Measurements from ENCODE around the gene TIMELESS.
"Not testable (repeated sequence)": the region's sequence is repeated elsewhere in the genome, so short reads cannot be mapped to it uniquely, and the experiment has no call there.

Gene TIMELESS

GRCh38 chr12:56411781-56412639 is 37.2 kb downstream of the TIMELESS start:
- DNase-seq (ENCODE audit: low read depth in 1 of 2, low spot score in 1 of 2): no peak

DNA sequence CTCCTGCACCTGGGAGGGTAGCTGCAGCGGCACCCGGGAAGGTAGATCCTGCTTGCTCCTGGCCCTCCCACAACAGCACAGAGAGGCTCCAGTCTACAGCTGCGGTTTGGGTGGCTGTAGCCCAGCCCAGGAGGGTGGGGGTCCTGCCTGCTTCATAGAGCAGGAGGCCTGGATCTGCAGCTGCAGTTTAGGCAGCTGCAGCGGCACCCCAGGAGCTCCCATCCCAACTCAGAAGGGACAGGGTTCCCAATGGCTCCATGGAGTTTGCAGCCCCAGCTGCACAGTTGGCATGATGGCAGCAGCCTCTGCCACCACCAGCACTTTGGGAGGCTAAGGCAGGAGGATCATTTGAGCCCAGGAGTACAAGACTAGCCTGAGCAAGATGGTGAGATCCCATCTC is 38.5 kb downstream of the TIMELESS start:
- DNase-seq (ENCODE audit: low read depth in 1 of 2, low spot score in 1 of 2): no peak

DNA sequence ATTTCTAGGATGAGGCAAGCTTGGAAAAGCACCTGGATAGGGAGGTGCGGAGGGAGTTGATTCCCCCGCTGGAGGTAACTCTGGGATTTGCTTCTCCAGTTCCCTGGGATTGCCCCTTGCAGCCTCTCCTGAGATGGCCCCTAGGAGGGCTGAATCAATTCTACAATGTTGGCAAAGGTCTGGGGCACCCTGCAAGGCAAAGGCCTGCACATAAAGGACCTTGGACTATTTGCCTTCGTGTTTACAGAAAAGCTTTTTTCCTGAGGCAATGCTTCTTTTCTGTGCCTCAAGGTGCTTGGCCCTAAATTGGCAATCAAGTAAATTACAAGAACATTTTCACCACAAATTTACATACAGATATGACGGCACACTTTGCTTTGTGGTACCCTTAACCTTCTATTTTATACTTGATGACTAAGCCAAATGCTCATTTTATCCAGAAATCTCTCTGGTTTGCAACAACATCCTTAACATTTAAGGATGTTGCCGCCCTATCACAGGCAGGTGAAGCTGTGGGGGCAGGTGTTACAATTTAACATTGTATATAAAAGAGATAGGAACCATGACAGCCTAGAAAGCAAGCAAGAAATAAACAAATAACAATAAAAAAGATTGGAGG is 40.3 kb downstream of the TIMELESS start:
- no peak for DNase-seq (ENCODE audit: low read depth in 1 of 2, low spot score in 1 of 2)

- not testable (repeated sequence) for DNase-seq (ENCODE audit: low read depth in 1 of 2, low spot score in 1 of 2)
Measured at GRCh38 chr12:56404227-56404626, 45.0 kb downstream of the TIMELESS start.

DNA sequence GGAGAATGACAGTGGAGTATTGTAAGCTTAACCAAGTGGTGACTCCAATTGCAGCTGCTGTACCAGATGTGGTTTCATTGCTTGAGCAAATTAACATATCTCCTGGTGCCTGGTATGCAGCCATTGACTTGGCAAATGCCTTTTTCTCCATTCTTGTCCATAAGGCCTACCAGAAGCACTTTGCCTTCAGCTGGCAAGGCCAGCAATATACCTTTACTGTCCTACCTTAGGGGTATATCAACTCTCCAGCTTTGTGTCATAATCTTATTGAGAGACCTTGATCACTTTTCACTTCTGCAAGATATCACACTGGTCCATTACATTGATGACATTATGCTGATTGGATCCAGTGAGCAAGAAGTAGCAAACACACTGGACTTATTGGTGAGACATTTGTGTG is 47.6 kb downstream of the TIMELESS start:
- not testable (repeated sequence) for DNase-seq (ENCODE audit: low read depth in 1 of 2, low spot score in 1 of 2)

DNA sequence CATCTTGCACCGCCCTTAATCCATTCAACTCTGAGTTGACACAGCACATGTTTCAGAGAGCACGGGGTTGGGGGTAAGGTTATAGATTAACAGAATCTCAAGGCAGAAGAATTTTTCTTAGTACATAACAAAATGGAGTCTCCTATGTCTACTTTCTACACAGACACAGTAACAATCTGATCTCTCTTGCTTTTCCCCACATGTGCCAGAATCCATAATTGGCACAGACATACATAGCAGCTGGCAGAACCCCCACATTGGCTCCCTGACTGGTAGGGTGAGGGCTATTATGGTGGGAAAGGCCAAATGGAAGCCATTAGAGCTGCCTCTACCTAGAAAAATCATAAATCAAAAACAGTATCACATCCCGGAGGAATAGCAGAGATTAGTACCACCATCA is 48.1 kb downstream of the TIMELESS start:
- DNase-seq (ENCODE audit: low read depth in 1 of 2, low spot score in 1 of 2): not testable (repeated sequence)

GRCh38 chr12:56399466-56399865 is 49.8 kb downstream of the TIMELESS start:
- not testable (repeated sequence) for DNase-seq (ENCODE audit: low read depth in 1 of 2, low spot score in 1 of 2)

- no peak for DNase-seq (ENCODE audit: low read depth in 1 of 2, low spot score in 1 of 2)
Measured at GRCh38 chr12:56398324-56398723, 50.9 kb downstream of the TIMELESS start.

- DNase-seq (ENCODE audit: low read depth in 1 of 2, low spot score in 1 of 2): no peak
Measured at GRCh38 chr12:56392331-56392730, 56.9 kb downstream of the TIMELESS start.

GRCh38 chr12:56391721-56392120 is 57.5 kb downstream of the TIMELESS start:
- DNase-seq (ENCODE audit: low read depth in 1 of 2, low spot score in 1 of 2): no peak

DNA sequence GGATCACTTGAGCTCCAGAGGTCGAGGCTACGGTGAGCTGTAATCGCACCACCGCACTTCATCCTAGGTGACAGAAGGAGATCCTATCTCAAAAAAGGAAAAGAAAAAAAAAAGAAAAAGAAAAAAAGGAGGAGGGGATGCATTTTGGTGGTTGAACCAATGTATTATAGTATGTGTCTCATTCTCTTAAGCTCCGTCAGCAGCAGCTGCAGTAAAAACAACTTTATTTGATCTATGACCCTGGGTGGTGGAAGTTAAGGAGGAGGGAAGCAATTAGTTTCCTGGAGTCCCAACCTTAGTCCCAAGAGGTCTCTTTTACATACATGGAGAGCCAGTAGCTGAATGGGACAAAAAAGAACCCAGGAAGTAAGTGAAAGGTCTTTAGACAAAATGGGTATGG is 59.8 kb downstream of the TIMELESS start:
- no peak for DNase-seq (ENCODE audit: low read depth in 1 of 2, low spot score in 1 of 2)

- no peak for DNase-seq (ENCODE audit: low read depth in 1 of 2, low spot score in 1 of 2)
Measured at GRCh38 chr12:56387152-56387736, 62.0 kb downstream of the TIMELESS start.

DNA sequence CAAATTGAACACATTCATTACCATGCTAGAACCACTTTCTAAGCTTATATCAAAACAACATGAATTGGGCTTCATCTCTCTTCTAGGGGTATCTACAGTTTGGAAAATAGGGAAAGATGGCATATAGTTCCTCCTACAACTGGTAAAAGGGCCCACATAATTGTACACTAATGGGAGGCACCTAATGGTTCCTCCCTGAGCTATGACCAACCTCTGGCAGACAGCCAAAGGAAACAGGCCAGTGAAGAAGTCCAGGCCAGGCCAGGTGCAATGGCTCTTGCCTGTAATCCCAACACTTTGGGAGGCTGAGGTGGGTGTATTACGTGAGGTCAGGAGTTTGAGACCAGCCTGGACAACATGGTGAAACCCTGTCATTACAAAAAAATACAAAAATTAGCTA is 63.4 kb downstream of the TIMELESS start:
- no peak for DNase-seq (ENCODE audit: low read depth in 1 of 2, low spot score in 1 of 2)

DNA sequence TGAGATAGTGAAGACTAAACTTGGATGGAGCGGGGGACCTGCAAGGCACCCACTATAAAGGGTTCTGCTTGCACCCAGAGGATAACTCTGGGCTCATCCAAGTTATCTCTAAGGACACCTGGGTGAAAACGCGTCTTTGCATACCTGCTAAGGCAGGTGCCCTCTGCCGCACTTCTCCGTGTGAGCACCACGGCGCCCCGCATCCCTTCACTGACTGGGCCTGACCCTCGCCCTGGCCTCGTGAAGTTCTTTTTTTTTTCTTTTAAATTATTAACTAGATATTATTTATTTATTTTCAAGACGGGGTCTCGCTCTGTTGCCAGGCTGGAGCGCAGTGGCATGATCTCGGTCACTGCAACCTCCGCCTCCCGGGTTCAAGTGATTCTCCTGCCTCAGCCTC is 66.6 kb downstream of the TIMELESS start:
- no peak for DNase-seq (ENCODE audit: low read depth in 1 of 2, low spot score in 1 of 2)

DNA sequence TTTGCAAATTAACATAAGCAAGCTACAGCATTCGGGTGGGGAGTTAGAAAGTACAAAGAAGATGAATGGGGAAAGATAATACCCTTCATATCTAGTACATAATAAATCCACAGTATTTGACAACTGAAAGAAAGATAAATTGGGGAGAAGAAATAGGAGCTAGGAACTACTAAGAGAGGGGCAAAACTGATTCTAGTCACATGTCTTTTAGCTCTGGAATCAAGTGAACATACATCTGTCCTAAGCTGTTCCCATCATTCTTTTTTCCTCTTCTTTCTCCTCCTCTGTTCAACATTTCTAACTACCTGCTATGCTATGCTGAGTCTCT is 71.3 kb downstream of the TIMELESS start:
- DNase-seq (ENCODE audit: low read depth in 1 of 2, low spot score in 1 of 2): no peak

GRCh38 chr12:56377310-56377988 is 71.8 kb downstream of the TIMELESS start:
- DNase-seq (ENCODE audit: low read depth in 1 of 2, low spot score in 1 of 2): no peak

DNA sequence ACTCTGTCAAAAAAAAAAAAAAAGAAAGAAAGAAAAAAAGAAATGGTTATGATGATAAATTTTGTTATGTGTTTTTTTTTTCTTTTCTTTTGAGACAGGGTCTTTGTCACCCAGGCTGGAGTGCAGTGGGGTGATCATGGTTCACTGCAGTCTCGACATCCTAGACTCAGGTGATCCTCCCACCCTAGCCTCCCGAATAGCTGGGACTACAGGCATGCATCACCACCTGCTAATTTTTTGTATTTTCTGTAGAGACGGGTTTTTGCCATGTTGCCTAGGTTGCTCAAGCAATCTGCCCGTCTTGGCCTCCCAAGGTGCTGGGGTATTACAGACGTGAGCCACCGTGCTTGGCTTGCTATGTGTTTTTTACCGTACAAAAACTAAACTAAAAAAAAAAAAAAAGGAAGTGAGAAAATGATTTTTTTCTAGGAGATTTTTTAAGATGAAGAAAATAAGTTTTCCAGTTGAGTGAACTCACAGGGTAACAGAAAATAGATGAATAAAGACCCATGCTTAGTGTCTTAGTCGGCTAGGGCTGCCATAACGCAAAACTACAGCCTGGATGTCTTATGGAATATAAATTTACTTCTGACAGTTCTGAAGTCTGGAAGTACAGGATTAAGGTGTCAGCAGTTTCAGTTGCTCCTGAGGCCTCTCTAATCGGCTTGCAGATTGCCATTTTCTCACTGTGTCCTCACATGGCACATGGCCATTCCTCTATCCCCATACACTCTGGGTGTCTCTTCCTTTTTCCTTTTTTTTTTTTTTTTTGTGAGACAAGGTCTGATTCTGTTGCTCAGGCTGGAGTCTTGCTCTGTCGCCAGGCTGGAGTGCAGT is 73.4 kb downstream of the TIMELESS start:
- no peak for DNase-seq (ENCODE audit: low read depth in 1 of 2, low spot score in 1 of 2)

- DNase-seq (ENCODE audit: low read depth in 1 of 2, low spot score in 1 of 2): no peak
Measured at GRCh38 chr12:56374726-56375597, 74.3 kb downstream of the TIMELESS start.

DNA sequence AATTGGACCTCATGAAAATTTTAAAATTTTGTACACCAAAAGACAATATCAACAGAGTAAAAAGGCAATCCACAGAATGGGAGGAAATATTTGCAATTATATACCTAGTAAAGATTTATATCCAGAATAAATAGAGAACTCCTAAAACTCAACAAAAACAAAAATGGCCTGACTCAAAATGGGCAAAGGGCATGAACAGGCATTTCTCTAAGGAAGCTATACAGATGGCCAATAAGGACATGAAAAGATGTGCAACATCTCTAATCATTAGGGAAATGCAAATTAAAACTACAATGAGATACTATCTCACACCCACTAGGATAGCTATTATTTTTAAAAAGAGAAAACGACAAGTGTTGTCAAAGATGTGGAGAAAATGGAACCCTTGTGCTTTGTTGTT is 75.7 kb downstream of the TIMELESS start:
- DNase-seq (ENCODE audit: low read depth in 1 of 2, low spot score in 1 of 2): no peak

DNA sequence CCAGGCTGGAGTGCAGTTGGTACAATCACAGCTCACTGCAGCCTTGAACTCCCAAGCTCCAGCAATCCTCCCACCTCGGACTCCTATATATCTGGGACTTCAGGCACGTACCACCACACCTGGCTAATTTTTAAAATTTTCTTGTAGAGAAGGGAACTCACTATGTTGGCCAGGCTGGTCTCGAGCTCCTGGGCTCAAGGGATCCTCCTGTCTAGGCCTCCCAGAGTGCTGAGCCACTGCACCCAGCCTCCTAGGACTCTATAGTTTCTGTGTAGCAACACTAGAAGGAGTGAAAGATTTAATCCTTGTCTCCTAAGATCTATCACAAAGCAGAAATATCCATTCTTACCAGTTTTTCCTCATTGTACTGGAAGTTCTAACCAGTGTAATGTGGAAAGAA is 82.3 kb downstream of the TIMELESS start:
- no peak for DNase-seq (ENCODE audit: low read depth in 1 of 2, low spot score in 1 of 2)

All from stimulated activated CD4-positive, alpha-beta T cell treated with anti-CD3 and anti-CD28 coated beads, Interleukin-15, amount 100 ng/mL, for 1 hour (primary cell).